ENCODE results near the gene DNAJB14. TPM values are rescaled to one million over a fixed set of nuclear protein-coding genes. Genes with fewer than 3 reads are reported as not detected.

The DNAJB14 gene
- total RNA-seq, 1 experiment from 2014 or later: 41.0 TPM

DNA sequence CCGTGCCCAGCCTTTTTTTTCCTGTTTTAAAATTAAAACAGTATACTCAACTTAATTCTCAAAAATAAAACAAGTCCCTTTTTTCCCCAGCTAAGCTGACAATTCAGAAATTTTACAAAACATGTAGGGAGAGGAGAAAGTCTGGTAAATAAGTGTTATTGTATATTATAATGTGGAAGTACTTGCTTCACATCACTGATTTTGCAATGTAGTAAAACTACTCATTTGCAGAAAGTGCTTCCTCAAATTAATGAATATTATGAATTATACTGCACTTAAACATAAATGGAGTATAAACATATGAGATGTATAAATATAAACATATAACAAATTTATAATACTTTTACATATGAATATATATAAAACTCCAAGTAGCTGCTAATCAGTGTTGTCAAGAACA, 15.3 kb upstream of the DNAJB14 start:
- Histone ChIP-seq H3K18ac (ENCODE audit: insufficient read length, low read depth, low read length) (no peak overlapping the region), H2AFZ (ENCODE audit: low read length) (no peak overlapping the region), H4K91ac (ENCODE audit: insufficient read length, low read depth, low read length) (no peak overlapping the region), H4K5ac (ENCODE audit: insufficient read length, low read depth, low read length) (no peak overlapping the region), H3K14ac (ENCODE audit: insufficient read depth, low read length) (no peak overlapping the region), H3K27ac (ENCODE audit: insufficient read length, low read depth, low read length) (no peak overlapping the region), H3K79me2 (ENCODE audit: insufficient read depth, low read length) (no peaks in the 10 kb centered on the region), H3K9ac (ENCODE audit: extremely low read depth, insufficient read length, low read length) (no peak overlapping the region), H2AK5ac (ENCODE audit: insufficient read length, low read length) (no peak overlapping the region), H3K9me3 (ENCODE audit: control insufficient read depth, low read depth, low read length) (no peaks in the 10 kb centered on the region), H2BK12ac (ENCODE audit: insufficient read length, low read depth, low read length) (no peak overlapping the region), H2BK5ac (ENCODE audit: insufficient read length, low read length) (no peak overlapping the region), H2BK15ac (ENCODE audit: low read depth, low read length) (no peak overlapping the region), H3K27me3 (ENCODE audit: insufficient read depth, low read length) (no peaks in the 10 kb centered on the region), H3K4me2 (ENCODE audit: insufficient read depth, insufficient read length, low read length) (no peak overlapping the region), H2BK120ac (ENCODE audit: low read depth, low read length, poor library complexity, severe bottlenecking) (no peak overlapping the region), H3K4me1 (ENCODE audit: insufficient read depth, low read length) (no peaks in the 10 kb centered on the region), H4K20me1 (ENCODE audit: control insufficient read depth, insufficient read depth, insufficient read length) (no peaks in the 10 kb centered on the region), H3T11ph (ENCODE audit: low read length) (no peak overlapping the region), H2BK20ac (ENCODE audit: low read depth, low read length, poor library complexity, severe bottlenecking) (no peak overlapping the region), H3K23ac (ENCODE audit: insufficient read length, low read depth, low read length) (no peak overlapping the region), H4K8ac (replicated peaks; ENCODE audit: insufficient read length, low read depth, low read length) (no peak overlapping the region), H3K23me2 (ENCODE audit: insufficient read length, low read depth, low read length, poor library complexity, severe bottlenecking) (no peaks in the 10 kb centered on the region), H3K56ac (ENCODE audit: insufficient read length, low read depth, low read length) (no peak overlapping the region), H3K79me1 (ENCODE audit: insufficient read depth, low read depth, low read length, poor library complexity, severe bottlenecking) (no peaks in the 10 kb centered on the region), H3K4ac (ENCODE audit: low read depth, low read length) (no peak overlapping the region)
- no peak for DNase-seq
- H3K9me3 Mint-ChIP-seq: no peaks in the 10 kb centered on the region; a peak in 3 of 5 replicates
- WGBS (ENCODE audit: extremely low coverage, insufficient read length, low lambda C conversion rate): no CpG with 5 or more reads among the region's 1 CpG
- no peak overlapping the region for H3K4me3 Mint-ChIP-seq
- H3K4me1 Mint-ChIP-seq: no peaks in the 10 kb centered on the region
- H3K27me3 Mint-ChIP-seq (ENCODE audit: low read depth): no peaks in the 10 kb centered on the region
- no peak overlapping the region; a peak in 1 of 7 replicates for H3K27ac Mint-ChIP-seq
- TF ChIP-seq, protein P1, sequence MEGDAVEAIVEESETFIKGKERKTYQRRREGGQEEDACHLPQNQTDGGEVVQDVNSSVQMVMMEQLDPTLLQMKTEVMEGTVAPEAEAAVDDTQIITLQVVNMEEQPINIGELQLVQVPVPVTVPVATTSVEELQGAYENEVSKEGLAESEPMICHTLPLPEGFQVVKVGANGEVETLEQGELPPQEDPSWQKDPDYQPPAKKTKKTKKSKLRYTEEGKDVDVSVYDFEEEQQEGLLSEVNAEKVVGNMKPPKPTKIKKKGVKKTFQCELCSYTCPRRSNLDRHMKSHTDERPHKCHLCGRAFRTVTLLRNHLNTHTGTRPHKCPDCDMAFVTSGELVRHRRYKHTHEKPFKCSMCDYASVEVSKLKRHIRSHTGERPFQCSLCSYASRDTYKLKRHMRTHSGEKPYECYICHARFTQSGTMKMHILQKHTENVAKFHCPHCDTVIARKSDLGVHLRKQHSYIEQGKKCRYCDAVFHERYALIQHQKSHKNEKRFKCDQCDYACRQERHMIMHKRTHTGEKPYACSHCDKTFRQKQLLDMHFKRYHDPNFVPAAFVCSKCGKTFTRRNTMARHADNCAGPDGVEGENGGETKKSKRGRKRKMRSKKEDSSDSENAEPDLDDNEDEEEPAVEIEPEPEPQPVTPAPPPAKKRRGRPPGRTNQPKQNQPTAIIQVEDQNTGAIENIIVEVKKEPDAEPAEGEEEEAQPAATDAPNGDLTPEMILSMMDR (conservative IDR thresholded peaks at IDR 0.05): no peak
- H3K36me3 Mint-ChIP-seq (ENCODE audit: insufficient read depth in 1 of 3, low read depth in 3 of 3): peaks cover 0 to 2% (median 0%) of the 10 kb centered on the region in 3 experiments; a peak in 1 of 7 replicates
